Fibroblast of skin of right biceps (primary cell): ENCODE measurements around the gene SENP1.

ENCODE experiments used
- DNase-seq: peaks from one replicate; pipeline ENCODE4 v3.0.0-alpha.2; 2013

The SENP1 gene

GRCh38 chr12:48032597-48032996 is 73.3 kb downstream of the SENP1 start:
- DNase-seq, result peak; percentile 1

GRCh38 chr12:48031135-48031960 is 74.5 kb downstream of the SENP1 start:
- DNase-seq, result no peak

GRCh38 chr12:48030173-48030650 is 75.7 kb downstream of the SENP1 start:
- DNase-seq, result no peak

- no peak for DNase-seq
Observed at GRCh38 chr12:48029491-48030172, 76.2 kb downstream of the SENP1 start.

DNA sequence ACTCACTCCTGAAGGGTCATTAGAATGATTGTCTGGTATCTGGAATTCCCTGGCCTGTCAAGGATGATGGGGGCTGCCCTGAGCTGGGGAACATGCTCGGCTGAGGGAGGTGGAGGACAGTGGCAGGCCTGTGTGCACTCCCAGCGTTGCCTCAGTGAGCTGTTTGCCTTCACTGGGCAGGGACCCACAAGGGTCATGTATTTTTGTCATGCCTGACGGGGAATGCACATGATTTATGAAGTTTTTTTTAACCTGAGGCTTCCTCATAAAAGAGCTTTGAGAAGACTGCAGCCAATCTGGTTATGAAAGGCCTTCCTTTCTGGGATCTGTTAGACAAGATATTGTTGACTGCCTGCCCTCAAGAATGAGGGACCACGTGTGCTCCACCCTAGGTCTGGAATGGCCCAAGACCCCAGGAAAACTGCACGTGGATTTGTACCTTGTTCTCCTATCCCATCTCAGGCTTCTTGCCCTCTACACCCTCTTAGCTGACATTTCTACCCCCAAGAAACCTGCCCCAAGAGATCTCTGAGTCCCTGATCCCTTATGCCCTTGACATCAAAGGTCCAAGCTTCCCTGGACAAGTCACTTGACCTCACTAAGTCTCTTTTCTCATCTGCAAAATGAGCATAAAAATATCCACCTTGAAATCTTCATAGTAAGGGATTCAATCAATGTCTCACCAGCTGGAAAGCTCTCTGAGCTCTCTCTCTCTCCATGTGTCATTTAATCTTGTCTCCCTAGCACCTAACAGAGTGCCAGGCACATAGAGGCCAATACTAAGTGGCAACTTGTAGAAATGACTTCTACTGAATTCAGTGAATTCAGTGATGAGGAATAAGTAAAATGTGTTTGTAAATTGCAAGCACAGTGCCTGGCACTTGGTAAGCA is 77.1 kb downstream of the SENP1 start:
- DNase-seq, result no peak

GRCh38 chr12:48027183-48028002 is 78.5 kb downstream of the SENP1 start:
- no peak for DNase-seq

DNA sequence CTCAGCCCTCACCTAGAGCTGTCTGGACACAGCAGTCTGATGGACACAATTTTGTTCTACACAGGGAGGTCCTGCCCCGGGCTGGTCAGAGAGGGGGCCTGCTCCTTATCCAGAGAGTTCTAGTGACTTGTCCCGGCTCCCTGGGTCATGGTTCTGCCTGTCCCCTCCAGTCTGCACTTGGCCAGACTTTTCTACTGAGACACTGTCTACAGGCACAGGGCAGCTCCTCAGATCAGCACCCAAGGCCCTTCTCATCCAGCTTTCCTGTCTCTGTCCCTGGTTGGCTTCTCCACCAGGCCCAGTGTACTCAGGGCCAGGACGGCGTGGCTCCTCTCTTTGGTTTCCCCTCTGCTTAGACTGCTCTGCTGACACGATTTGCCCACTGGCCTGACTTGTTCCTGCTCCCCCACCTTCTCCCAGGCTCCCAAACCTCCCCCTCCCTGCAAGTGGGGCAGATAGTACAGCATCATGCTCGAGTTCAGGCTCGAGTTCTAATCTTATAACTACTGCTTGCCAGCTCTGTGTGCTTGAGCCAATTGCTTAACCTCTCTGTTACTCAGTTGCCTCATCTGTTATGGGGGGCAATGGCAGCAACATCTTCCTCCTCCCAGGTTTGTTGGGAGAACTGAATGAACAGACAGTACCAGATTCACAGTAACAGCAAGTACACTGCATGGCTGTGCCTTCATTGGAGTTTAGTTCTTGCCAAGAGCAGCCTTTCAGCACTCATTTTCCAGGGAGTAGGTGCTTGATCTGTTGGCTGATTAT is 79.6 kb downstream of the SENP1 start:
- no peak for DNase-seq

- no peak for DNase-seq
Observed at GRCh38 chr12:48025281-48025680, 80.6 kb downstream of the SENP1 start.

DNA sequence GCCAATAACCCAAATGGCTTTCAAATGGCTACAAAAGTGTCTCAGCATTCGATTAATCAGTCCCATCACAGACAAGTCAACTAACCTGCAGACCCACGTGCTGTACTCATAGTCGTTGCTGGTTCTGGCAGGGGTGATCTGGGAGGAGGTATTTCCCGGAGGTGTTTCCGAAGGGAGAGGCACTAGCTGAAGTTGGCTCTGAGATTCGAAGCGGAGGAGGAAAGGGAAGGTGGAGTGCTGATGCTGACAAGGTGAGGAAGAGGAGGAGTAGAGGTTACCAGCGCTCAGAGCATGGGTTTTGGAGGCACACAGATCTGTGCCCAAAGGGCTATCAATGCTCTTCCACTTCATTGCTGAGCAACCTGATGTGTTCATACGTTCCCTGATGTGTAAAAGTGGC is 81.1 kb downstream of the SENP1 start:
- DNase-seq, result no peak

DNA sequence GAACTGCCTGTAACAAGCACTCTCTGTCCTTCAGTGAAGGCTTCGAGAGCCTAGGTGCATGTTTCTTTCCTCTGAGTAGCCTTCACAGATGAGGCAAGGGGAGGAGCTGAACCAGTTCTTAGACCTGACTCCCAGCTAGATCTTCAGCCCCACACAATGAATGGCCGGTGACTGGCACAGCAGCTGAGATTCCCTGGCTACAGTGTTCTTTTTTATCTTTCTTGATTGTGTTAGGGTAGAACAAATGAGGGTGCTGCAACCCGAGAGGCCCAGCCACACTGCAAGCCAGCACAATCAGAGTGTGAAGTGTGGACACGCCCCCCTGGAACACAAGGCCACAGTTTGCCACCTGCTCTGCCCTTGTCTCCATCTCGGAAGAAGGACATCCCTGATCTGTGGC is 82.5 kb downstream of the SENP1 start:
- no peak for DNase-seq

DNA sequence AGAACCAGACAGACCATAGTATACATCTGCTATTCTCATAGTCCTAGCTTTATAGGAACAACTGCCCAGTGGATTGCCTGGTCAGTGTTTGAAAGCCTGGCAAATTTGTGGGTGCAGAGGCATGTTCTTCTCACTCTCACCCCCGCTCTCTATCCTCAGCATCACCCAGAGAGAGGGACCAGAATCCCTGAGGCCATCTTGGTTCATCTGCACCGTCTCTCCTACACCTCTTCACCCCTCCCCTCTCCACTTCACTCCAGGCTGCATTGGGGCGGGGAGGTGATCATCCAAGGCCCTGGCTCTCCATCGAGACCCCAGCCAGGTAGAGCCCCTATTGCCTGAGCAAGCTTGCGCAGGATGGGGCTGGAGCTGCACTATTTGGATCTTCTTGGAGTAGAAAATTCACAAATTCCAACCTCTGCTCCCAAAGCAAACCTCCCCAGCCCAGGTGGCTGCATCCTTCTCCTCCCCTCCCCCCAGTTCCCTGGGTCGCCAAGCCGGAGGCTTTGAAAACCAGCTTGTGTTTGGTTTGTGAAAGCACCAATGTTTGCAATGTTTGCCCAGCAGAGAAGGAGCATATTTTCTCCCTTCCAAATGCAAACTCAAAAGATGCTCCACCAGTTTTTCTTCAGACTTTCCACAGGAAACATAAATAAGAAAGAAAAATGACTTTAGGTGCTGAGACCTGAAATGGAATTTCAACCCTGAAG is 83.0 kb downstream of the SENP1 start:
- DNase-seq, result no peak

DNA sequence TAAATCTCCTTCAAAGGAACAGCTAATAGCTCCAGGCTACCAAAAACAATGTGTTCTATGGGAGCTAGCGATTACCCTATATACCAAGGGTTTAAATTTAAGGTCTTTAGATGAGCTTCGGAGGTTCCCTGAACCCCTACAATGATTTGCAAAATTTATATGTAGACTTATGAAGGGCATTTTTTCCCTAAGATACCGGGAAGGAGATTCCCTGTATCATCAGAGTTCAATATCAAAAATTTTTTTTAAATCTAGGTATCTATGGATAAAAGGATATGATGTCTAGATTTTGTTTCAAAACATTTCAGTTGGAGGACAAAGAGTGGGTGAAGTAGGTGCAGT is 83.7 kb downstream of the SENP1 start:
- DNase-seq, result no peak

GRCh38 chr12:48021485-48022179 is 84.2 kb downstream of the SENP1 start:
- DNase-seq, result no peak

GRCh38 chr12:48019639-48020265 is 86.1 kb downstream of the SENP1 start:
- no peak for DNase-seq

- DNase-seq, result no peak
Observed at GRCh38 chr12:48018618-48018995, 87.3 kb downstream of the SENP1 start.

GRCh38 chr12:48017921-48018617 is 87.8 kb downstream of the SENP1 start:
- no peak for DNase-seq

DNA sequence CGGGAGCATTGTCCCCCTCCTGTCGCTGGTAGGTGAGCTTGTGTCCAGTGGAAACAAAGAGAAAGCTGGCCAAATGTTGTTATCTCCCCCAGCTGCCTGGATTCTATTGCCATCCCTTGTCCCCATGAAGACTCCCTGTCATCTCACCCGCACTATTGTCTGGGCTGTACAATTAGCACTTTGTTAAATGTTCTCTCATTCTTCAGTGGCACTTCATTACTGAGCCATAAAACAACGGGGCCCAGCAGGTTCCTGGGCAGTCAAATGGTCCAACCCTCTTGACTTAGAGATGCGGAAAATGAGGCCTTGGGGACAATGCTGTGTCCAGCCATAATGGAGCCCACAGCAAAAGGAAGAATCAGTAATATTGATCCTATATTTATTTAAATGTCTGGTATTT is 88.4 kb downstream of the SENP1 start:
- no peak for DNase-seq

DNA sequence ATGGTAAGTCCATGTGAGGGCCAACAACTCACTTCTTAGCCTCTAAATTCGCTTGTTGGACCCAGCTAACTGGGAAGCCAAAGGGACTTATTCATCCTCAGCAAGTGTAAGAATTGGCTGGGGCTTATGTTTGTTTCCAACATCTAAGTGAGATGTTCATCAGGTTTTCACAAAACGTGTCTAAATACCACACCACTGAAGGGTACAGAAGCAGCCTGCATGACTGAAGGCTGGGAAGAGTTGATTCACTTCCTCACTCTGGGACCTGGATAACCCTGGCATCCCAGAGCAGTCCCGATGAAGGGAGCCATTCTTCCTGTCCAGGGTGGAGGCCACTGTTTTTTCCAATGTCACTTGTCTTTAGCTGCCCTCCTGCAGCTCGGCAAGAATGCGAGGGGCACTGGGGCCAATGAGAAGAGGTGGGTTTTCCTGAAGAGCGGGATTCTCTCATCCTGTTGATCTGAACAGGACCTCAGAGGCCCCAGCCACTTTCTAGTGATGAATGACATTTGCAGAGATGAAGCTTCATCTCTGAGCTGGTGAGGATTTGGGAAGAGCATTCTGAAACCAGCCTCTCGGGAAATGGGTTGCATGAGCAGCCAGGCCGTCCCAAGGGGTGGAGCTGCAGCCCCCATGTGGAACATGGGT is 89.4 kb downstream of the SENP1 start:
- no peak for DNase-seq

GRCh38 chr12:48015954-48016353 is 89.9 kb downstream of the SENP1 start:
- no peak for DNase-seq
